ENCODE data around the gene RNF130.

The RNF130 gene

GRCh38 chr5:180082633-180083420, 11.3 kb upstream of the RNF130 start:
- FAIRE-seq (no peak), DNase-seq (ENCODE audit: insufficient read length) (no peak)
- TF ChIP-seq POLR2AphosphoS5 (IDR thresholded peaks at IDR 0.05; ENCODE audit: low read depth, low read length), result no peak
- TF ChIP-seq TAF1 (IDR thresholded peaks at IDR 0.05; ENCODE audit: borderline replicate concordance, low read depth, low read length), result no peak
- TF ChIP-seq POLR2A (IDR thresholded peaks at IDR 0.05; ENCODE audit: low read depth, low read length), result no peak

- no peak for FAIRE-seq
- TF ChIP-seq TAF1 (IDR thresholded peaks at IDR 0.05; ENCODE audit: borderline replicate concordance, low read depth, low read length) (no peak), POLR2A (IDR thresholded peaks at IDR 0.05; ENCODE audit: low read depth, low read length) (no peak), POLR2AphosphoS5 (IDR thresholded peaks at IDR 0.05; ENCODE audit: low read depth, low read length) (no peak)
- DNase-seq (ENCODE audit: insufficient read length), result no peak
These were observed 9.9 kb upstream of the RNF130 start for GRCh38 chr5:180081481-180081880.

- no peak for DNase-seq (ENCODE audit: insufficient read length)
- FAIRE-seq, result no peak
- no peak for TF ChIP-seq POLR2A (IDR thresholded peaks at IDR 0.05; ENCODE audit: low read depth, low read length)
- no peak for TF ChIP-seq POLR2AphosphoS5 (IDR thresholded peaks at IDR 0.05; ENCODE audit: low read depth, low read length)
- no peak for TF ChIP-seq TAF1 (IDR thresholded peaks at IDR 0.05; ENCODE audit: borderline replicate concordance, low read depth, low read length)
These were observed 9.1 kb upstream of the RNF130 start for GRCh38 chr5:180080486-180081280.

GRCh38 chr5:180079702-180080466, 8.3 kb upstream of the RNF130 start:
- FAIRE-seq (no peak), DNase-seq (ENCODE audit: insufficient read length) (no peak)
- no peak for TF ChIP-seq POLR2A (IDR thresholded peaks at IDR 0.05; ENCODE audit: low read depth, low read length)
- TF ChIP-seq TAF1 (IDR thresholded peaks at IDR 0.05; ENCODE audit: borderline replicate concordance, low read depth, low read length), result no peak
- TF ChIP-seq POLR2AphosphoS5 (IDR thresholded peaks at IDR 0.05; ENCODE audit: low read depth, low read length), result no peak

- TF ChIP-seq POLR2AphosphoS5 (IDR thresholded peaks at IDR 0.05; ENCODE audit: low read depth, low read length), result no peak
- no peak for TF ChIP-seq TAF1 (IDR thresholded peaks at IDR 0.05; ENCODE audit: borderline replicate concordance, low read depth, low read length)
- no peak for TF ChIP-seq POLR2A (IDR thresholded peaks at IDR 0.05; ENCODE audit: low read depth, low read length)
- FAIRE-seq, result no peak
- no peak for DNase-seq (ENCODE audit: insufficient read length)
These were observed 6.8 kb upstream of the RNF130 start for GRCh38 chr5:180078348-180078747.

- no peak for DNase-seq (ENCODE audit: insufficient read length)
- FAIRE-seq, result no peak
- TF ChIP-seq POLR2AphosphoS5 (IDR thresholded peaks at IDR 0.05; ENCODE audit: low read depth, low read length), result no peak
- no peak for TF ChIP-seq TAF1 (IDR thresholded peaks at IDR 0.05; ENCODE audit: borderline replicate concordance, low read depth, low read length)
- no peak for TF ChIP-seq POLR2A (IDR thresholded peaks at IDR 0.05; ENCODE audit: low read depth, low read length)
These were observed 6.2 kb upstream of the RNF130 start for GRCh38 chr5:180077594-180078284.

- FAIRE-seq (no peak), DNase-seq (ENCODE audit: insufficient read length) (no peak)
- TF ChIP-seq TAF1 (IDR thresholded peaks at IDR 0.05; ENCODE audit: borderline replicate concordance, low read depth, low read length), result no peak
- TF ChIP-seq POLR2A (IDR thresholded peaks at IDR 0.05; ENCODE audit: low read depth, low read length), result no peak
- TF ChIP-seq POLR2AphosphoS5 (IDR thresholded peaks at IDR 0.05; ENCODE audit: low read depth, low read length), result no peak
These were observed 4.1 kb upstream of the RNF130 start for GRCh38 chr5:180075703-180076102.

GRCh38 chr5:180074462-180074861, 2.9 kb upstream of the RNF130 start:
- TF ChIP-seq POLR2A (IDR thresholded peaks at IDR 0.05; ENCODE audit: low read depth, low read length) (no peak), TAF1 (IDR thresholded peaks at IDR 0.05; ENCODE audit: borderline replicate concordance, low read depth, low read length) (no peak), POLR2AphosphoS5 (IDR thresholded peaks at IDR 0.05; ENCODE audit: low read depth, low read length) (no peak)
- FAIRE-seq (no peak), DNase-seq (ENCODE audit: insufficient read length) (no peak)

- DNase-seq (ENCODE audit: insufficient read length) (no peak), FAIRE-seq (no peak)
- TF ChIP-seq POLR2AphosphoS5 (IDR thresholded peaks at IDR 0.05; ENCODE audit: low read depth, low read length), result no peak
- TF ChIP-seq TAF1 (IDR thresholded peaks at IDR 0.05; ENCODE audit: borderline replicate concordance, low read depth, low read length), result no peak
- no peak for TF ChIP-seq POLR2A (IDR thresholded peaks at IDR 0.05; ENCODE audit: low read depth, low read length)
These were observed 997 bp upstream of the RNF130 start for GRCh38 chr5:180072556-180072955.

- no peak for FAIRE-seq
- no peak for TF ChIP-seq TAF1 (IDR thresholded peaks at IDR 0.05; ENCODE audit: borderline replicate concordance, low read depth, low read length)
- TF ChIP-seq POLR2A (IDR thresholded peaks at IDR 0.05; ENCODE audit: low read depth, low read length), result no peak
- no peak for TF ChIP-seq POLR2AphosphoS5 (IDR thresholded peaks at IDR 0.05; ENCODE audit: low read depth, low read length)
These were observed 643 bp upstream of the RNF130 start for GRCh38 chr5:180072256-180072548.

More at GRCh38 chr5:180072256-180072548, 643 bp upstream of the RNF130 start:
- no peak for DNase-seq (ENCODE audit: insufficient read length)
